Raji (cell line): ENCODE measurements around the gene LEMD3.

Experiments
- POLR2A ChIP-seq: IDR thresholded peaks from 2 replicates; pipeline ENCODE4 v1.6.1; 2011; ENCODE audit warnings: low read depth, low read length, control low read depth; ENCODE audit not compliant: insufficient read depth

Gene LEMD3

GRCh38 chr12:65169320-65170208 lies at the start of gene LEMD3:
TSS of gene LEMD3 (plus strand) at chr12:65169583. CDS start at chr12:65169597, 14 bp downstream.
- TF ChIP-seq POLR2A: peak; percentile 92

- TF ChIP-seq POLR2A: no peak
Observed at GRCh38 chr12:65121049-65121955, 48.1 kb upstream of the LEMD3 start, which contains the start of gene WIF1. TSS of gene WIF1 (minus strand) at chr12:65121305. CDS start at chr12:65121191, 114 bp downstream.

- no peak for TF ChIP-seq POLR2A
Observed at GRCh38 chr12:65121956-65122469, 47.4 kb upstream of the LEMD3 start.

DNA sequence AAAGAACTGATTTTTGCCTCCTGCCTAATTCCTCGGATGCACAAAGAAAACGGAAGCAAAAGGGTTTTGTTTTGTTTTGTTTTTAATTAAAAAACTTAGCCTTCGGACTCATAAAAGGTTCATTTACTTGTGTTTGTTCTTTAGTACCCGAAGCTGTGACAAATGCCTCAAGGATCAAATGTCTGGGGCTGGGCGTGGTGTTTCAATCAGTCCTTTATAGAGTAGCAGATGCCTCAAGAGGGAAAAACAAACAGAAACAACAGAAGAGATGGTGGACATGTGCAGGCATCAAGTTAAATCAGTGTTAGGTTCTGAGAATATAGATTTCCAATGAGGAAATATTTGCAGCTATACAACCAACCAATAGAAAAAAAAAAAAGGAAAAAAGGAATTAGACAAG lies 46.7 kb upstream of the LEMD3 start:
- TF ChIP-seq POLR2A: no peak

GRCh38 chr12:65123435-65124063 lies 45.8 kb upstream of the LEMD3 start:
- TF ChIP-seq POLR2A: no peak

DNA sequence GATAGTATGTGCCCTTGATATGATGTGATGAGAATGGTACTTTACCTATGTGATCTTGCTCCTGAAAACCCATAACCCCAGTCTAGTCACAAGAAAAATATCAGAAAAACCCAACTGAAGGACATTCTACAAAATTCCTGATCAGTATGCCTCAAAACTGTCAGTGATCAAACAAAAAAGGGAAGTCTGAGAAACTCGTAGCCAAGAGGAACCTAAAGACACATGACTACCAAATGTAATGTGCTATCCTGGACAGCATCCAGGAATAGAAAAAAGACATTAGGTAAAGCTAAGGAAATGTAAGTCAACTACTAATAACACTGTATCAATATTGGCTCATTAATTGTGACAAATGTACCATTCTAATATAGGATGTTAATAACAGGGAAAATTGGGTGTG lies 44.1 kb upstream of the LEMD3 start:
- TF ChIP-seq POLR2A: no peak

GRCh38 chr12:65125975-65126374 lies 43.4 kb upstream of the LEMD3 start:
- no peak for TF ChIP-seq POLR2A

DNA sequence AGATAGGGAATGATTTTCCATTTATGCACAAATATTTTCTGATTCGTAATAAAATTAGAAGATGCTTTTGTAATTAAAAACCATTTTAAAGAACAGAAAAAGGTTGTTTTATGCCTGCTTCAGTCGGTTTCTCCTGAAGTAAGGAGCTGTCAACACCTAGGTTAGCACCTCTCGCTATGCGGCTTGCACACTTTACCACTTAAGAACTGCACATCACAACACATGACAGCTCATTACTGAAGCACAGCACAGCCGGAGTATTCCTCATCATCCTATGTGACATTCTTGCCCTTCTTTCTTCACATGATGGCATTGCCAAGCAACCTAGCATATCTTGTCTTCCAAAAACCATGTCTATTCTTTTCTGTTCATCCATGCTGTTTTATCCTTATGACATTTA lies 42.9 kb upstream of the LEMD3 start:
- no peak for TF ChIP-seq POLR2A

DNA sequence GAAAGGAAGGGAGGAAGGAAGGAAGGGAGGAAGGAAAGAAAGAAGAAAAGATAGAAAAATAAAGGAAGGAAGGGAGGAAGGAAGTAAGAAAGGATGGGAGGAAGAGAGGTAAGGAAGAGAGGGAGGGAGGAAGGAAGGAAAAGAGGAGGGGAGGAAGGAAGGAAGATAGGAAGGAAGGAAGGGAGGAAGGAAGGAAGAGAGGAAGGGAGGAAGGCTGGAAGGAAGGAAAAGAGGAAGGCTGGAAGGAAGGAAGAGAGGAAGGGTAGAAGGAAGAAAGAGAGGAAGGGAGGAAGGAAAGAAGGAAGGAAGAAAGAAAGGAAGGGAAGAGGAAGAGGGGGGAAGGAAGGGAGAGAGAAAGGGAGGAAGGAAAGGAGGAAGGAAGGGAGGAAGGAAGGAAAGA lies 35.5 kb upstream of the LEMD3 start:
- no peak for TF ChIP-seq POLR2A

DNA sequence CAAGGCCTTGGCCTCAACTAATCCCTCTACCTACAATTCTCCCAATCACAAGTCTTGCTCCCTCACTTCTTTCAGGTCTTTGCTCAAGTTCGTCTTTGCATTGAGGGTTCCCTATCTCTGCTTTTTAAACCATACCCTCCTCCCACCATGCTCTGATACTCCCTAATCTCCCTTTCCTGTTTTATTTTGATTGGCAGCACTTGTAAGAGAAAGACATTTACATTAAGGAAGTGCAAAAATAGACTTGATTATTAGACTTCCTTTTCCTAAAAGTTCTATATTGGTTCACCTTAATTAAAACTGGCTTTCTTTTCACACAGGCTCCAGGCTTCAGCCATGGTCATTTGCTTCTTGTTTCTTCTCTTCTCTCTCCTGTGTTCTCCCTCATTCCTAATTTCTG lies 30.0 kb upstream of the LEMD3 start:
- TF ChIP-seq POLR2A: no peak

- no peak for TF ChIP-seq POLR2A
Observed at GRCh38 chr12:65140738-65141137, 28.6 kb upstream of the LEMD3 start.

- no peak for TF ChIP-seq POLR2A
Observed at GRCh38 chr12:65147312-65147905, 22.0 kb upstream of the LEMD3 start.

DNA sequence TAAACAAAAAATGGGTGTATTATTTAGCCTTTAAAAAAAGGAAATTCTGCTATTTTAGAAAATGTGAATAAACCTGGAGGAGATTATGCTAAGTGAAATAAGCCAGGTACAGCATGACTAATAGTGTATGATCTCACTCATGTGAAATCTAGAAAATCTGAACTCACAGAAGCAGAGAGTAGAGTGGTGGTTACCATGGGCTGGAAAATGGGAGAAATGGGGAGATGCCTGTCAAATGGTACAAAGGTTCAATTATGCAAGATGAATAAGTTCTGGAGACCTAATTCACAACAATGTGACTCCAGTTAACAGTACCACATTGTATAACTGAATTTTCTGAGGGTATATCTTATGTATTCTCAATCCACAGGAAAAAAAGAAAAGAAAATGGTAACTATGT lies 17.4 kb upstream of the LEMD3 start:
- no peak for TF ChIP-seq POLR2A

GRCh38 chr12:65152596-65152995 lies 16.8 kb upstream of the LEMD3 start:
- no peak for TF ChIP-seq POLR2A

- no peak for TF ChIP-seq POLR2A
Observed at GRCh38 chr12:65155784-65156183, 13.6 kb upstream of the LEMD3 start.

DNA sequence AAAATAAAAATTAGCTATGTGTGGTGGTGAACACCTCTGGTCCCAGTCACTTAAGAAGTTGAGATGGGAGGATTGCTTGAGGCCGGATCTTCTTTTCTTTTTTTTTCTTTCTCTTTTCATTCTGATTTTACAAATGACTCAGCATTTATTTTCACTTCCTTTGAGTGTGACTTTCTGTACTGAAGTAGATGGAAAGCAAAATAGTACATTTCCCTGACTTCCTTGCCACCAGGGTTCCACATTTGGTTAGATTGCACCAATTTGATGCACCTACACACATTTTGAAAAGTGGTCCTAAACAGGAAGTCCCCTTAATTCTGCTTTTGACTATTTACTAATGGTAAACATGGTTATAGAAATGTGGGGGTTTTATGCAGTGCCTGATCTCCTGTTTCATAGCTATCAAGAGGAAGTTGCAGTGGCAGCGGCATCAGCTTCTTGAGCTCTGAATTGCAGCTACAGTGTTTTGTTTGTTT lies 13.0 kb upstream of the LEMD3 start:
- TF ChIP-seq POLR2A: 0 out of 2 replicates have a peak, but pooled peaks have one; percentile 20
